ENCODE measurements around the gene LINGO4. TPM values are rescaled to one million over a fixed set of nuclear protein-coding genes. Genes with fewer than 3 reads are reported as not detected.

LINGO4 gene
- total RNA-seq, 1 donor from 2014 or later = not detected

DNA sequence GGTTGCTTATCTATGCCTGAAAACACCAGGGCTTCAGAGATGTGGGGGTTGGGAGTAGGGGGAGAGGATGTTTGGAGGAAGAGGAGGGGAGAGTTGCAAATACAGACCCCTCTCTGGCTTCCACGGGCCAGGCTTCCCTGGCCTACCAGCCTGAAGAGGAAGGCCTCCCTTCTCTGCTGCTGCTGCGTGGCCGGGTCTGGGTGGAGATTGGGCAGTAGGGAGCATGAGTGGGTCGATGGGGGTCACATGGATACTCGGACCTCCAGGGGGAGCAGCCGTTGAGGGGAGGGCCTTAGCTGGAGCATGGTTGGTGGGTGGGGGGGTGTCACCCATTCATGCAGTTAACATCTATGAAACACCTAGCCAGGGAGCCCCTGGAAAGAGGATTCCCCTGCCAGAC, 24.8 kb upstream of the LINGO4 start:
- TF ChIP-seq, protein P1, sequence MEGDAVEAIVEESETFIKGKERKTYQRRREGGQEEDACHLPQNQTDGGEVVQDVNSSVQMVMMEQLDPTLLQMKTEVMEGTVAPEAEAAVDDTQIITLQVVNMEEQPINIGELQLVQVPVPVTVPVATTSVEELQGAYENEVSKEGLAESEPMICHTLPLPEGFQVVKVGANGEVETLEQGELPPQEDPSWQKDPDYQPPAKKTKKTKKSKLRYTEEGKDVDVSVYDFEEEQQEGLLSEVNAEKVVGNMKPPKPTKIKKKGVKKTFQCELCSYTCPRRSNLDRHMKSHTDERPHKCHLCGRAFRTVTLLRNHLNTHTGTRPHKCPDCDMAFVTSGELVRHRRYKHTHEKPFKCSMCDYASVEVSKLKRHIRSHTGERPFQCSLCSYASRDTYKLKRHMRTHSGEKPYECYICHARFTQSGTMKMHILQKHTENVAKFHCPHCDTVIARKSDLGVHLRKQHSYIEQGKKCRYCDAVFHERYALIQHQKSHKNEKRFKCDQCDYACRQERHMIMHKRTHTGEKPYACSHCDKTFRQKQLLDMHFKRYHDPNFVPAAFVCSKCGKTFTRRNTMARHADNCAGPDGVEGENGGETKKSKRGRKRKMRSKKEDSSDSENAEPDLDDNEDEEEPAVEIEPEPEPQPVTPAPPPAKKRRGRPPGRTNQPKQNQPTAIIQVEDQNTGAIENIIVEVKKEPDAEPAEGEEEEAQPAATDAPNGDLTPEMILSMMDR (IDR thresholded peaks at IDR 0.05; ENCODE audit: partially characterized antibody, unreplicated experiment) = no peak
- no peak overlapping the region for H3K27ac Mint-ChIP-seq (ENCODE audit: unreplicated experiment)
- no peak for DNase-seq
- H3K4me3 Mint-ChIP-seq (ENCODE audit: unreplicated experiment) = no peak overlapping the region
- no peaks in the 10 kb centered on the region for H3K36me3 Mint-ChIP-seq (ENCODE audit: unreplicated experiment)
- H3K9me3 Mint-ChIP-seq (ENCODE audit: unreplicated experiment) = peaks cover 3% of the 10 kb centered on the region
- peaks cover 7% of the 10 kb centered on the region for H3K4me1 Mint-ChIP-seq (ENCODE audit: low read depth, unreplicated experiment)
- H3K27me3 Mint-ChIP-seq (ENCODE audit: unreplicated experiment) = peaks cover 13% of the 10 kb centered on the region

DNA sequence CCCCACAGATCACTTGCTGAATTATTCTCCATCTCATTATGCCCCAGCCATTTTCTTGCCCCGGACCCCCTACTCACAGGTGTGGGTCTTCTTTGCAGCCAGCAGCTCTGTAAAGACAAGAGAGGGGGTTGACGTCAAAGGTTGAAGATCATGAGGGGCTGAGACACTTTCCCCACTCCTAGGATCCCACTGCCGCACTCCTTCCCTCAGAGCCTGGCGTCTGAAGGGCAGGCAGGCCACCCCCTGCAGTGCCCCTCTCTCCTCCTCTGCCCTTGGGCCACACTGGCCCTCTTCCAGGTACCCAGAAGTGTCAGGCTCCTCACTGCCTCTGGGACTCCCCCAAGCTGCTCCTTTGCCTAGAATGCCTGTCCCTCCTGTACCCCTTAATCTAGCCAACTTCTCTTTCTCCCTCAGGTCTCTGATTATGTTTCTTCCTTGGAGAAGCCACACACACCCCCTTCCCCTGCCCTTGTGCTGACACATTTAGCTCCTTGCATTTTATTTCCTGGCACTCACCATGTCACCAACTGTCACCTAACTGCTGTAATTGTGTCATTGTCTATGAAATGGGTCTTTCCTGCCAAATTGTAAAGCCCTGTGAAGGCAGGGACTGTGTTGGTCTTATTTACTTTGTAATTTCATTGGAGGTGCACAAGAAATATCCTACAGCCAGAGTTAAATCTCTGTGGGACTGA, 24.3 kb upstream of the LINGO4 start:
- no peak overlapping the region for H3K4me3 Mint-ChIP-seq (ENCODE audit: unreplicated experiment)
- peaks cover 3% of the 10 kb centered on the region for H3K9me3 Mint-ChIP-seq (ENCODE audit: unreplicated experiment)
- peaks cover 7% of the 10 kb centered on the region for H3K4me1 Mint-ChIP-seq (ENCODE audit: low read depth, unreplicated experiment)

DNA sequence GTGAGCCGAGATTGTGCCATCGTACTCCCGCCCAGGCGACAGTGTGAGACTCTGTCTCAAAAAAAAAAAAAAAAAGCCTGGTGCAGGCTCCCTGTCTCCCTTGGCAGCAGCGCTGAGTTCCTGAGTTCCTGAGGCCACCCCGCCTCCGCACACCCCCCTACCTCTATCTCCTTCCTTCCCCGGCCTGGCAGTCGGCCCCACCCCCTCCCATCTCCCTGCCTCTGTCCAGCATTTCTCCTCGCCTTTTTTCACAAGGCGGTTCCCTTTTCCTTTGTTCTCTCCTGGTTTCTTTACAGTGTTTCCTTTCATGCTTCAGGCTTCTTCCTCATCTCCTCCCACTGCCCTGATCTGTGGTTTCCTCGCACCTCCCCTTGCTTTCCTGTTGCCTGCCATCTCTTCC, 23.7 kb upstream of the LINGO4 start:
- no peak for DNase-seq
- Mint-ChIP-seq H3K27ac (ENCODE audit: unreplicated experiment) (peak overlapping the region; percentile 13), H3K4me1 (ENCODE audit: low read depth, unreplicated experiment) (peaks cover 7% of the 10 kb centered on the region)

More for the DNA sequence above, 24.3 kb upstream of the LINGO4 start:
- DNase-seq = no peak
- no peaks in the 10 kb centered on the region for H3K36me3 Mint-ChIP-seq (ENCODE audit: unreplicated experiment)
- H3K27ac Mint-ChIP-seq (ENCODE audit: unreplicated experiment) = peak overlapping the region; percentile 13
- H3K27me3 Mint-ChIP-seq (ENCODE audit: unreplicated experiment) = peaks cover 16% of the 10 kb centered on the region
- TF ChIP-seq, protein P1 (IDR thresholded peaks at IDR 0.05; ENCODE audit: partially characterized antibody, unreplicated experiment) = no peak

DNA sequence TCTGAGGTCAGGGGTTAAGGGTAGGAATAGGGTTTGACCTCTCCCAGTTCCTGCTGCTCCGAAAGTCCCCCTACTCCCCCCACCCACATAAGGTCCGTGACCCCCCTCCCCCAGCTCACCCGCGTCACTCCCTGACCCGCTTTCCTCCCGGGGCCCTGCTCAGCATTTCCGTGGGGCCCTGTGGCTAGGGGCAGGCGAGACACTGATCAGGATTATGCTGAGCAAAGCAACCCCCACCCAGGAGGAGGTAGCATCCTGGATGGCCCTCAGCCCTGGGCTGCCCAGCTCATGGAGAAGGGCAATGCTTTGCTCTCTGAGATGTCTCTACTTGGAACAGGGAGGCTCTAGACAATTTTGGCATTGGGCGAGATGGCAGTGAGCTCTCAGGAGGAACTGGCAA, 22.6 kb upstream of the LINGO4 start:
- no peaks in the 10 kb centered on the region for H3K36me3 Mint-ChIP-seq (ENCODE audit: unreplicated experiment)
- H3K9me3 Mint-ChIP-seq (ENCODE audit: unreplicated experiment) = peaks cover 7% of the 10 kb centered on the region
- no peak overlapping the region for H3K27ac Mint-ChIP-seq (ENCODE audit: unreplicated experiment)
- peaks cover 7% of the 10 kb centered on the region for H3K4me1 Mint-ChIP-seq (ENCODE audit: low read depth, unreplicated experiment)
- peaks cover 19% of the 10 kb centered on the region for H3K27me3 Mint-ChIP-seq (ENCODE audit: unreplicated experiment)
- TF ChIP-seq, protein P1 (IDR thresholded peaks at IDR 0.05; ENCODE audit: partially characterized antibody, unreplicated experiment) = no peak
- no peak for DNase-seq
- H3K4me3 Mint-ChIP-seq (ENCODE audit: unreplicated experiment) = no peak overlapping the region

More for the DNA sequence above, 23.7 kb upstream of the LINGO4 start:
- peaks cover 3% of the 10 kb centered on the region for H3K9me3 Mint-ChIP-seq (ENCODE audit: unreplicated experiment)
- TF ChIP-seq, protein P1 (IDR thresholded peaks at IDR 0.05; ENCODE audit: partially characterized antibody, unreplicated experiment) = no peak
- H3K36me3 Mint-ChIP-seq (ENCODE audit: unreplicated experiment) = no peaks in the 10 kb centered on the region
- peaks cover 17% of the 10 kb centered on the region for H3K27me3 Mint-ChIP-seq (ENCODE audit: unreplicated experiment)
- H3K4me3 Mint-ChIP-seq (ENCODE audit: unreplicated experiment) = no peak overlapping the region

Data from glutamatergic neuron (in vitro differentiated cells).